ENCODE data around the gene CLSTN3.

Gene CLSTN3

DNA sequence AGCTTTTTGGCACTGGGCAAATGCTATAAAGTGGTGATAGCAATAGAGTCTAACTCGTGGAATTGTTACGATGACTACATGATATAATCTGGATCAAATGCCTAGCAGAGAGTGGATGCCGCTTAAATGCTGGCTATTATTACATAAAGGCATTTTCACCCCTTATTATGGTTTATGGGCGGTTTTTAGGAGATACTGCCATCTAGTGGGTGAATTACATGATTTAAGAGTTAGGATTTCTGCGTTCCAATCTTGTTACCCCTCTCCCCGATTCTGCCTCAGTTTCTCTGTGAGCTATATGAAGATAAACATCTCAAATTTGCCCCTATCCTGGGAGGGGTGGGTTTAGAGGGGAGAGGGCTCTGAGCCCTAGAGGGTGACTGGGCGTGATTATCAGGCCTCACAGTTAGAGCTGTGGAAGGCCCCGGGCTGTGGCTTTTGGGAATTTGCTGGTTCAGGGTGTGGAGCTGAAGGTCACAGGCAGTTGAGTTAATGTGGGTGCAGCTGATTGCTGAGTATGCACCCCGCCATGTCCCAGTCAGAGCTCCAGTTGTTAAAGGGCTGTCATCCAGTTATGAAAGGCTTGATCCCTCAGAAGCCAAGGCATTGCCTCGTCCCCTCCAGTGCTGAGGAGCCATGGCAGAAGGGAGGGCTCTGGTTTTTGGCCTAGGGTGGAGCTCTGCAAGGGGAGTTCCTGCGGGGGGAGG, 14.4 kb downstream of the CLSTN3 start:
- H3K27ac ChIP-seq (ENCODE audit: low read depth, low read length) = peak overlapping the region; percentile 15
- peak overlapping the region in 1 of 5 donors; percentile 19 for H3K9ac ChIP-seq (ENCODE audit: low read length in 5 of 5)
- H3K4me1 ChIP-seq (ENCODE audit: control insufficient read depth in 5 of 5, insufficient read depth in 5 of 5, low read length in 5 of 5) = peaks cover 0 to 12% (median 8%) of the 10 kb centered on the region in 5 donors
- H3K9me3 ChIP-seq (ENCODE audit: control insufficient read depth in 5 of 5, low read length in 5 of 5) = no peaks in the 10 kb centered on the region
- H3K4me3 ChIP-seq (ENCODE audit: low read depth in 1 of 5, low read length in 5 of 5) = no peak overlapping the region
- peaks cover 0 to 13% (median 2%) of the 10 kb centered on the region in 5 donors for H3K36me3 ChIP-seq (ENCODE audit: control insufficient read depth in 5 of 5, insufficient read depth in 5 of 5, low read length in 5 of 5)
- no peaks in the 10 kb centered on the region for H3K27me3 ChIP-seq (ENCODE audit: control insufficient read depth in 5 of 5, insufficient read depth in 4 of 5, low read length in 5 of 5)

GRCh38 chr12:7145671-7146070, 15.5 kb downstream of the CLSTN3 start:
- Histone ChIP-seq H3K4me1 (ENCODE audit: control insufficient read depth in 5 of 5, insufficient read depth in 5 of 5, low read length in 5 of 5) (peaks cover 0 to 12% (median 8%) of the 10 kb centered on the region in 5 donors), H3K27ac (ENCODE audit: low read depth, low read length) (no peak overlapping the region), H3K4me3 (ENCODE audit: low read depth in 1 of 5, low read length in 5 of 5) (no peak overlapping the region), H3K36me3 (ENCODE audit: control insufficient read depth in 5 of 5, insufficient read depth in 5 of 5, low read length in 5 of 5) (peaks cover 0 to 18% (median 9%) of the 10 kb centered on the region in 5 donors), H3K9me3 (ENCODE audit: control insufficient read depth in 5 of 5, low read length in 5 of 5) (no peaks in the 10 kb centered on the region), H3K9ac (ENCODE audit: low read length in 5 of 5) (no peak overlapping the region), H3K27me3 (ENCODE audit: control insufficient read depth in 5 of 5, insufficient read depth in 4 of 5, low read length in 5 of 5) (no peaks in the 10 kb centered on the region)

GRCh38 chr12:7146228-7146627, 16.1 kb downstream of the CLSTN3 start:
- no peaks in the 10 kb centered on the region for H3K9me3 ChIP-seq (ENCODE audit: control insufficient read depth in 5 of 5, low read length in 5 of 5)
- H3K4me1 ChIP-seq (ENCODE audit: control insufficient read depth in 5 of 5, insufficient read depth in 5 of 5, low read length in 5 of 5) = peaks cover 0 to 12% (median 8%) of the 10 kb centered on the region in 5 donors
- peaks cover 0 to 24% (median 14%) of the 10 kb centered on the region in 5 donors for H3K36me3 ChIP-seq (ENCODE audit: control insufficient read depth in 5 of 5, insufficient read depth in 5 of 5, low read length in 5 of 5)

GRCh38 chr12:7146906-7147305, 16.7 kb downstream of the CLSTN3 start:
- Histone ChIP-seq H3K9ac (ENCODE audit: low read length in 5 of 5) (no peak overlapping the region), H3K27me3 (ENCODE audit: control insufficient read depth in 5 of 5, insufficient read depth in 4 of 5, low read length in 5 of 5) (no peaks in the 10 kb centered on the region), H3K4me1 (ENCODE audit: control insufficient read depth in 5 of 5, insufficient read depth in 5 of 5, low read length in 5 of 5) (peaks cover 0 to 12% (median 8%) of the 10 kb centered on the region in 5 donors), H3K4me3 (ENCODE audit: low read depth in 1 of 5, low read length in 5 of 5) (no peak overlapping the region), H3K9me3 (ENCODE audit: control insufficient read depth in 5 of 5, low read length in 5 of 5) (no peaks in the 10 kb centered on the region), H3K36me3 (ENCODE audit: control insufficient read depth in 5 of 5, insufficient read depth in 5 of 5, low read length in 5 of 5) (peaks cover 0 to 25% (median 14%) of the 10 kb centered on the region in 5 donors), H3K27ac (ENCODE audit: low read depth, low read length) (no peak overlapping the region)

More at GRCh38 chr12:7146228-7146627, 16.1 kb downstream of the CLSTN3 start:
- Histone ChIP-seq H3K27me3 (ENCODE audit: control insufficient read depth in 5 of 5, insufficient read depth in 4 of 5, low read length in 5 of 5) (no peaks in the 10 kb centered on the region), H3K9ac (ENCODE audit: low read length in 5 of 5) (no peak overlapping the region), H3K4me3 (ENCODE audit: low read depth in 1 of 5, low read length in 5 of 5) (no peak overlapping the region), H3K27ac (ENCODE audit: low read depth, low read length) (no peak overlapping the region)

DNA sequence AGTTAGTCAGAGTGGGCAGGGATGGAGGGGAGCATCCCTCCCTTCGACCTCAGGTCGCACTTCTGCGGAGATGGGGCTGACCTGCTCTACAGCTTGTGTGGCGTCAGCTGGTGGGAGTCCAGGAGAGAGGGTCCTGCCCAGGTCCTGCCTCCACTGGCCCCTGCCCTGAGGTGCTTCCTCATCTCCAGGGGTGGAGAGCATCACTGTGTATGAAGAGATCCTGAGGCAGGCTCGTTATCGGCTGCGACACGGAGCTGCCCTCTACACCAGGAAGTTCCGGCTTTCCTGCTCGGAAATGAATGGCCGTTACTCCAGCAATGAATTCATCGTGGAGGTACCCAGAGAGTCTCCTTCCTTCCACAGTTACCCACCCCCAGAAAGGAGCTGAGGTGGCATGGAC, 20.2 kb downstream of the CLSTN3 start:
- Histone ChIP-seq H3K27ac (ENCODE audit: low read depth, low read length) (no peak overlapping the region), H3K4me3 (ENCODE audit: low read depth in 1 of 5, low read length in 5 of 5) (no peak overlapping the region), H3K4me1 (ENCODE audit: control insufficient read depth in 5 of 5, insufficient read depth in 5 of 5, low read length in 5 of 5) (peaks cover 0 to 32% (median 21%) of the 10 kb centered on the region in 5 donors), H3K9ac (ENCODE audit: low read length in 5 of 5) (peak overlapping the region in 1 of 5 donors; percentile 10), H3K9me3 (ENCODE audit: control insufficient read depth in 5 of 5, low read length in 5 of 5) (no peaks in the 10 kb centered on the region), H3K36me3 (ENCODE audit: control insufficient read depth in 5 of 5, insufficient read depth in 5 of 5, low read length in 5 of 5) (peaks cover 0 to 35% (median 14%) of the 10 kb centered on the region in 5 donors), H3K27me3 (ENCODE audit: control insufficient read depth in 5 of 5, insufficient read depth in 4 of 5, low read length in 5 of 5) (no peaks in the 10 kb centered on the region)

- H3K36me3 ChIP-seq (ENCODE audit: control insufficient read depth in 5 of 5, insufficient read depth in 5 of 5, low read length in 5 of 5) = peaks cover 0 to 36% (median 14%) of the 10 kb centered on the region in 5 donors
- H3K4me3 ChIP-seq (ENCODE audit: low read depth in 1 of 5, low read length in 5 of 5) = no peak overlapping the region
- peaks cover 0 to 37% (median 26%) of the 10 kb centered on the region in 5 donors for H3K4me1 ChIP-seq (ENCODE audit: control insufficient read depth in 5 of 5, insufficient read depth in 5 of 5, low read length in 5 of 5)
- H3K9me3 ChIP-seq (ENCODE audit: control insufficient read depth in 5 of 5, low read length in 5 of 5) = no peaks in the 10 kb centered on the region
- H3K9ac ChIP-seq (ENCODE audit: low read length in 5 of 5) = peak overlapping the region in 1 of 5 donors; percentile 10
- no peaks in the 10 kb centered on the region for H3K27me3 ChIP-seq (ENCODE audit: control insufficient read depth in 5 of 5, insufficient read depth in 4 of 5, low read length in 5 of 5)
- peak overlapping the region; percentile 41 for H3K27ac ChIP-seq (ENCODE audit: low read depth, low read length)
Observed at GRCh38 chr12:7150841-7151240, 20.7 kb downstream of the CLSTN3 start.

GRCh38 chr12:7151532-7151931, 21.4 kb downstream of the CLSTN3 start:
- Histone ChIP-seq H3K4me1 (ENCODE audit: control insufficient read depth in 5 of 5, insufficient read depth in 5 of 5, low read length in 5 of 5) (peaks cover 0 to 43% (median 31%) of the 10 kb centered on the region in 5 donors), H3K4me3 (ENCODE audit: low read depth in 1 of 5, low read length in 5 of 5) (no peak overlapping the region), H3K27me3 (ENCODE audit: control insufficient read depth in 5 of 5, insufficient read depth in 4 of 5, low read length in 5 of 5) (no peaks in the 10 kb centered on the region), H3K9me3 (ENCODE audit: control insufficient read depth in 5 of 5, low read length in 5 of 5) (no peaks in the 10 kb centered on the region), H3K36me3 (ENCODE audit: control insufficient read depth in 5 of 5, insufficient read depth in 5 of 5, low read length in 5 of 5) (peaks cover 0 to 39% (median 12%) of the 10 kb centered on the region in 5 donors), H3K27ac (ENCODE audit: low read depth, low read length) (peak overlapping the region; percentile 69), H3K9ac (ENCODE audit: low read length in 5 of 5) (no peak overlapping the region)

DNA sequence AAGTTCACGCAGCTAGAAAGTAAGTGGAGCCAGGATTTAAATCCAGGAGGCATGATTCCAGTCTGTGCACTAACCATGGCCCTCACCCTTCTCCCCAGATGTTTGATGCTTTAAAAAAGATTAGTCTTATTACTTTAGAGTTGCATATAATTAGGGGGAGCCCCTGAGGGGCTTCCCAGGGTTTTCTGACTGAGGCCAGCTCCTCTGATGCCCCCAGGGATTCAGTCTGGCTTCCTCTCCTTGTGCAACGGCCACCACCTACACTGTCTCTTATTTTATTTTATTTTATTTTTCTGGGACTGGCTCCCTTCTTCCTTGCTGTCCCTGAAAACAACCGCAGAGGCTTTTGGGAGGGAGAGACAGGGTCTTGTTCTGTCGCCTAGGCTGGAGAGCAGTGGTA, 22.6 kb downstream of the CLSTN3 start:
- Histone ChIP-seq H3K9ac (ENCODE audit: low read length in 5 of 5) (peak overlapping the region in 1 of 5 donors; percentile 11), H3K9me3 (ENCODE audit: control insufficient read depth in 5 of 5, low read length in 5 of 5) (no peaks in the 10 kb centered on the region), H3K4me1 (ENCODE audit: control insufficient read depth in 5 of 5, insufficient read depth in 5 of 5, low read length in 5 of 5) (peaks cover 0 to 44% (median 31%) of the 10 kb centered on the region in 5 donors), H3K27ac (ENCODE audit: low read depth, low read length) (peak overlapping the region; percentile 69), H3K36me3 (ENCODE audit: control insufficient read depth in 5 of 5, insufficient read depth in 5 of 5, low read length in 5 of 5) (peaks cover 0 to 44% (median 16%) of the 10 kb centered on the region in 5 donors), H3K27me3 (ENCODE audit: control insufficient read depth in 5 of 5, insufficient read depth in 4 of 5, low read length in 5 of 5) (no peaks in the 10 kb centered on the region), H3K4me3 (ENCODE audit: low read depth in 1 of 5, low read length in 5 of 5) (no peak overlapping the region)

- peak overlapping the region in 1 of 5 donors; percentile 37 for H3K9ac ChIP-seq (ENCODE audit: low read length in 5 of 5)
- peaks cover 0 to 41% (median 15%) of the 10 kb centered on the region in 5 donors for H3K36me3 ChIP-seq (ENCODE audit: control insufficient read depth in 5 of 5, insufficient read depth in 5 of 5, low read length in 5 of 5)
- H3K4me3 ChIP-seq (ENCODE audit: low read depth in 1 of 5, low read length in 5 of 5) = no peak overlapping the region
- peak overlapping the region; percentile 69 for H3K27ac ChIP-seq (ENCODE audit: low read depth, low read length)
- H3K9me3 ChIP-seq (ENCODE audit: control insufficient read depth in 5 of 5, low read length in 5 of 5) = no peaks in the 10 kb centered on the region
- no peaks in the 10 kb centered on the region for H3K27me3 ChIP-seq (ENCODE audit: control insufficient read depth in 5 of 5, insufficient read depth in 4 of 5, low read length in 5 of 5)
- peaks cover 0 to 46% (median 33%) of the 10 kb centered on the region in 5 donors for H3K4me1 ChIP-seq (ENCODE audit: control insufficient read depth in 5 of 5, insufficient read depth in 5 of 5, low read length in 5 of 5)
Observed at GRCh38 chr12:7154042-7154441, 23.9 kb downstream of the CLSTN3 start.

DNA sequence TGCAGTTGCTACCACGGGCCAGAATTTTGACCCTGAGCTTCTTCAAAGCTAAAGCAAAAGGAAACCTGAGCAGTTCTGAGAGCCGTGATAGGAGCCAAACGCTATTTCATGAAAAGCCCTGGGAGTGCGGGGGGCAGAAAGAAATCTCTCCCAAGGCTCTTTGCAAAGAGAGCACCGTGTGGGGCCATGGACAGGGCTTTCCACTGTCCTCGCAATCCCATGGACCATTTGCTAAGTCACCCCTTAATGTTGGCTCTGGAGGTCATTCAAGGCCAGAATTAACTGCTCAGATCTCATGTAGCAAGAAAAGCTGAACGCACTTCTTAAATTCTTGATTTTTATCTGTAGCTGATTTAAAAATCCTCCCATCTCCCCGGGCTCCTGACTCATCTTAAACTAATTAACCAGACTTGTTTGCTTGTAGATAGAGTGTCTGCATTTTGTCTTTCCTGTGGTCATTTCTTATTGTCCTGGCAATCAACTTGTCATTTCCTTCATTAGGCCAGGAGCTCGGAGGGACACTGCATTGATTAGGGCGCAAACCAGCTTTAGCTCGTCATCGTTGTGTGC, 24.8 kb downstream of the CLSTN3 start:
- Histone ChIP-seq H3K9me3 (ENCODE audit: control insufficient read depth in 5 of 5, low read length in 5 of 5) (no peaks in the 10 kb centered on the region), H3K27ac (ENCODE audit: low read depth, low read length) (peak overlapping the region; percentile 69), H3K27me3 (ENCODE audit: control insufficient read depth in 5 of 5, insufficient read depth in 4 of 5, low read length in 5 of 5) (no peaks in the 10 kb centered on the region), H3K36me3 (ENCODE audit: control insufficient read depth in 5 of 5, insufficient read depth in 5 of 5, low read length in 5 of 5) (peaks cover 0 to 33% (median 11%) of the 10 kb centered on the region in 5 donors), H3K9ac (ENCODE audit: low read length in 5 of 5) (peak overlapping the region in 1 of 5 donors; percentile 30), H3K4me1 (ENCODE audit: control insufficient read depth in 5 of 5, insufficient read depth in 5 of 5, low read length in 5 of 5) (peaks cover 0 to 55% (median 43%) of the 10 kb centered on the region in 5 donors), H3K4me3 (ENCODE audit: low read depth in 1 of 5, low read length in 5 of 5) (no peak overlapping the region)

Measured in subcutaneous abdominal adipose tissue (tissue), 5 donors.